Fibroblast of mammary gland (primary cell): Measurements from ENCODE around the gene MAPKBP1.

ENCODE experiments used
- DNase-seq: peaks from one replicate; pipeline ENCODE4 v3.0.0-alpha.2; 2010; ENCODE audit warnings: low read depth
- H3K4me3 ChIP-seq: 2 replicates; pipeline ENCODE4 v1.5.1; 2011; ENCODE audit warnings: low read depth, mild to moderate bottlenecking, low read length, moderate library complexity; ENCODE audit not compliant: control insufficient read depth
- TF ChIP-seq, protein P1 (sequence below): conservative IDR thresholded peaks from 2 replicates; pipeline ENCODE4 v1.5.1; 2011; ENCODE audit warnings: low read depth, low read length, inconsistent platforms; ENCODE audit not compliant: control insufficient read depth, insufficient read depth

Gene MAPKBP1

DNA sequence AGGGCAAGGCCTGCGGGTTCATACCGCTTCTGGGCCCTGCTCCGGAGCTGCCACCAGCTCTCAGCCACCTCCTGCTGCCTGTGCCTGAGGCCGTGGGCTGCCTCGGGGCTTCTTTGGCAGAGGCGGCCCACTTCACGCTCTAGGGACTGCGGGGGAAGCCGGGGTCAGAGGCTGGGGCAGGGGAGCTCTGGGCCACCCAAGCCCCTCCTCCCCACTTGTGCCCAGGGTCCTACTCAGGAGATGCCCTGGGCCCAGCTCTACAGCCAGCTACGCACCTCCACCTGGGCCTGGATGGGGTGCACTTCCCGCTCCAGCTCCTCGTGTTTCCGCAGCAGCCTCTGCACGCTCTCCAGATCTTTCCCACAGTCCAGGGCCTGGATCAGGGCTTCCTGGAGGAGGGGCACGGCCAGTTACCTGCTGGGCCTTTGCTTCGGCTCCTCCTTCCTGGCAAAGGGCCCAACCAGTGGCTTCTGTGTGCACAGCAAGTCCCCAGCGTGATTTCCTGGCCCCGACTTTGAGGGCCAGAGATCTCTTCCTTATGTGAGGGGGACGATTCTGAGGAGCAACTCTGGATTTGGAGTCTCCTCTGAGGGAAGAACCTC is 88.3 kb downstream of the MAPKBP1 start:
- H3K4me3 ChIP-seq = no peak overlapping the region
- TF ChIP-seq, protein P1, sequence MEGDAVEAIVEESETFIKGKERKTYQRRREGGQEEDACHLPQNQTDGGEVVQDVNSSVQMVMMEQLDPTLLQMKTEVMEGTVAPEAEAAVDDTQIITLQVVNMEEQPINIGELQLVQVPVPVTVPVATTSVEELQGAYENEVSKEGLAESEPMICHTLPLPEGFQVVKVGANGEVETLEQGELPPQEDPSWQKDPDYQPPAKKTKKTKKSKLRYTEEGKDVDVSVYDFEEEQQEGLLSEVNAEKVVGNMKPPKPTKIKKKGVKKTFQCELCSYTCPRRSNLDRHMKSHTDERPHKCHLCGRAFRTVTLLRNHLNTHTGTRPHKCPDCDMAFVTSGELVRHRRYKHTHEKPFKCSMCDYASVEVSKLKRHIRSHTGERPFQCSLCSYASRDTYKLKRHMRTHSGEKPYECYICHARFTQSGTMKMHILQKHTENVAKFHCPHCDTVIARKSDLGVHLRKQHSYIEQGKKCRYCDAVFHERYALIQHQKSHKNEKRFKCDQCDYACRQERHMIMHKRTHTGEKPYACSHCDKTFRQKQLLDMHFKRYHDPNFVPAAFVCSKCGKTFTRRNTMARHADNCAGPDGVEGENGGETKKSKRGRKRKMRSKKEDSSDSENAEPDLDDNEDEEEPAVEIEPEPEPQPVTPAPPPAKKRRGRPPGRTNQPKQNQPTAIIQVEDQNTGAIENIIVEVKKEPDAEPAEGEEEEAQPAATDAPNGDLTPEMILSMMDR = no peak
- no peak for DNase-seq

GRCh38 chr15:41865490-41866055 is 91.3 kb downstream of the MAPKBP1 start:
- no peak overlapping the region for H3K4me3 ChIP-seq
- TF ChIP-seq, protein P1 = no peak
- DNase-seq = no peak

DNA sequence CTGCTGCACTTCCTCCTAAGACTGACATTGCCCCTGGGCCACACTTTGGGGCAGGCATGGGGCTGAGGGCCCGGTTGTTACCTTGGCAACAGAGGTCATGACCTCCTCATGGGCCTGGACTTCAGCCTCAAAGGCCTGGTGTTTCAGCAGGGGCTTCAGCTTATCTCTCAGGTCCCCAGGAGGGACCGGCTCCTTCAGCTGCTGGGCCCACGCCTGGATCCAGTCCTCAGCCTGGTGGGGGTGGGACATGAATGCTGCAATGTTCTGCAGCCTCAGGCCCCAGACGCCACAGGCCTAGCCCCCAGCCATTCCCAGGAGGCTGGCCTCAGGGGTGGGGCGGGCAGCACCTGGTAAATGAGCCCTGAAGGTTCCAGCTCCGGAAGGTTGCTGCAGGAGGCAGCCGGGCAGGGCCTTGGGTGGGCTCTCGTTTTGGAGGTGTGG is 92.0 kb downstream of the MAPKBP1 start:
- no peak overlapping the region for H3K4me3 ChIP-seq
- DNase-seq = no peak
- TF ChIP-seq, protein P1 = no peak

GRCh38 chr15:41866872-41867579 is 92.7 kb downstream of the MAPKBP1 start:
- DNase-seq = no peak
- TF ChIP-seq, protein P1 = no peak
- H3K4me3 ChIP-seq = no peak overlapping the region

DNA sequence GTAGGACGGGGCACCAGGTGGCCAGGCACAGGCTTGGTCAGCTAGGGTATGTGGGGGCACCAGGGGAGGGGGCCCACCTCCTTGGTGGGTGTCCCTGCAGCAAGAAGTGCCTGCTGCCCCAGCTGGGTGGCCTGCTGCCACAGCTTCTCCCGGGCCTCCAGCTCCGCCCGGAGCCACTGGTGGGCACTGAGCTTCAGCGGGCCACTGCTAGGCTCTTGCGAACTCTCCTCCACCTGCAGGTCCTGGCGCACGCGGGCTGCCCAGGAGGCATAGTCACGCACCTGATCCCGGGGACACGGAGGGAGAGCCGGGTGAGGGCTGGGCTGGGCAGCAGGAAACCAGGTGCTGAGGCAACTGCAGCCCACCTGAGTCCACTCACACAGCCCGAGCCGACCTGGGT is 94.0 kb downstream of the MAPKBP1 start:
- DNase-seq = no peak
- TF ChIP-seq, protein P1 = no peak

DNA sequence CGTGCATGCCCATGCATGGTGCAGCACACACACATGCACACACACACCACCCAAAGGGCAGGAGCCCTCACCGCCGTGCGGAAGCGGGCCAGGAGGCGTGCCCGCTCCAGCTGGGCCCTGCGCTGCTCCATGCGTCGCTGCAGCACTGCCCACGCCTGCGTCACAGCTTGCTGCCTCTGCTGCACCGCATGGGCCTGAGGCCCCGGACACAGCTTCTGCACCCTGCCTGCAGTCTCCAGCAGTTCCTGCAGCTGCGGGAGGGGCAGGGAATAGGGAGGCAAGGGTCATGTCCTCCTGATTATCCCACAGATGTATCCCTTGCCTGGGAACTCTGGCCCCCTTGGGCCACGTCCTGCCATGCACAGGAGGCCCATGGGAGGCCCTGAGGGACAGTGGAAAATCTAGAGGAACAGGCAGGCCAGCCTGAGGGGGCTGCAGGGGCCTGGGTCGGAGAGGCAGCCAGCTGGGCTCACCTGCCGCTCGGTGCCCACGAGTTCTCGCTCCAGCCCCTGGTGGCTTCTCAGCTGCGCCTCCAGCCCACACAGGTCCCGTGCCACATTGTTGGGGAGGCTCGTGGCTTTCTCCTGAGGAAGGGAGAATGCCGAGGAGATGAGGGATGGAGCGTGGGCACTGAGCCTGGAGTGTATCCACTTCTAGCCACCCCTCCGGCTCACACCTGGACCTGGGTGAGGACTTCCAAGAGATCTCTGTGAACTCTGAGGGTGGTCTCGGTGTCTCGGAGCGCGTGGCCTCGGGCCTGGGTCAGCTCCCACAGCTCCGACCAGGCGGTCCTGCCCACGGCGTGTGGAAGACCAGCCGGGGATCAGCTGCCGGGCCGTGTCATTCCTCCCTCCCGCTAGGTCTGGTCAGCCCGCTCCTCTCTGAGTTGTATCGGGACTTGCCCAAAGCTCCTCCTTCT is 95.7 kb downstream of the MAPKBP1 start:
- TF ChIP-seq, protein P1 = no peak
- no peak for DNase-seq
- no peak overlapping the region for H3K4me3 ChIP-seq

More for the DNA sequence above, 94.0 kb downstream of the MAPKBP1 start:
- no peak overlapping the region for H3K4me3 ChIP-seq
